ENCODE results near the gene ATP8A2. TPM values are rescaled to one million over a fixed set of nuclear protein-coding genes. Genes with fewer than 3 reads are reported as not detected.

ATP8A2 gene
- total RNA-seq, 4 donors from 2014 or later = 0.13 to 0.29 (median 0.24) TPM

- WGBS, 2 donors = 85 to 86% methylated on average over 2 of the region's 2 CpGs
- Histone ChIP-seq H3K4me3 (replicated peaks in 1 of 3) (no peak overlapping the region), H3K27ac (no peak overlapping the region), H3K36me3 (no peaks in the 10 kb centered on the region), H3K9me3 (no peaks in the 10 kb centered on the region), H3K27me3 (no peaks in the 10 kb centered on the region), H3K4me1 (no peaks in the 10 kb centered on the region)
- TF ChIP-seq POLR2A (IDR thresholded peaks at IDR 0.05) = no peak
- TF ChIP-seq CTCF (IDR thresholded peaks at IDR 0.05) = no peak
- intact Hi-C loops (cut with DNase I) = no loop called here
- DNase-seq = no peak
Observed at GRCh38 chr13:25865391-25865790, 493.6 kb downstream of the ATP8A2 start.

GRCh38 chr13:25867038-25867437 lies 495.3 kb downstream of the ATP8A2 start:
- no peaks in the 10 kb centered on the region for H3K27me3 ChIP-seq
- no peak for DNase-seq
- no peaks in the 10 kb centered on the region for H3K9me3 ChIP-seq
- H3K4me3 ChIP-seq (replicated peaks in 1 of 3) = no peak overlapping the region
- no peak for TF ChIP-seq POLR2A (IDR thresholded peaks at IDR 0.05)
- no peak for TF ChIP-seq CTCF (IDR thresholded peaks at IDR 0.05)
- no peaks in the 10 kb centered on the region for H3K36me3 ChIP-seq
- intact Hi-C loops (cut with DNase I) = no loop called here
- no peaks in the 10 kb centered on the region for H3K4me1 ChIP-seq
- H3K27ac ChIP-seq = no peak overlapping the region

- TF ChIP-seq POLR2A (IDR thresholded peaks at IDR 0.05) (no peak), CTCF (IDR thresholded peaks at IDR 0.05) (no peak)
- no peaks in the 10 kb centered on the region for H3K9me3 ChIP-seq
- DNase-seq = no peak
- H3K36me3 ChIP-seq = no peaks in the 10 kb centered on the region
- no peak overlapping the region for H3K27ac ChIP-seq
- intact Hi-C loops (cut with DNase I) = no loop called here
- no peaks in the 10 kb centered on the region for H3K27me3 ChIP-seq
- no peaks in the 10 kb centered on the region for H3K4me1 ChIP-seq
- no peak overlapping the region for H3K4me3 ChIP-seq (replicated peaks in 1 of 3)
- WGBS, 2 donors = 80 to 84% methylated on average over 5 of the region's 5 CpGs
Observed at GRCh38 chr13:25868490-25868889, 496.7 kb downstream of the ATP8A2 start.

- 81 to 82% methylated on average over 12 of the region's 12 CpGs for WGBS, 2 donors
Observed at GRCh38 chr13:25869941-25870340, 498.2 kb downstream of the ATP8A2 start.

More at GRCh38 chr13:25869941-25870340, 498.2 kb downstream of the ATP8A2 start:
- no peak for DNase-seq
- intact Hi-C loops (cut with DNase I) = no loop called here
- Histone ChIP-seq H3K36me3 (no peaks in the 10 kb centered on the region), H3K4me3 (replicated peaks in 1 of 3) (no peak overlapping the region), H3K27ac (no peak overlapping the region), H3K4me1 (no peaks in the 10 kb centered on the region), H3K9me3 (no peaks in the 10 kb centered on the region), H3K27me3 (no peaks in the 10 kb centered on the region)
- TF ChIP-seq CTCF (IDR thresholded peaks at IDR 0.05) = no peak
- no peak for TF ChIP-seq POLR2A (IDR thresholded peaks at IDR 0.05)
